Left kidney (tissue), 8 donors: ENCODE measurements around the gene MEIS1. TPM values are rescaled to one million over a fixed set of nuclear protein-coding genes. Genes with fewer than 3 reads are reported as not detected.
"Not testable (repeated sequence)": the region's sequence is repeated elsewhere in the genome, so short reads cannot be mapped to it uniquely, and the experiment has no call there.

Source experiments
- DNase-seq: peaks from one replicate; pipeline ENCODE4 v3.0.0-alpha.2; 2013
- long read RNA-seq, 8 donors: transcript quantifications; one replicate each; lab custom pipeline, GENCODE V29; 2026
- polyA plus RNA-seq: library from polyadenylated mRNA; unstranded; fragments of 120-200 nt; gene quantifications from one replicate; pipeline ENCODE4 v1.2.1, GENCODE V29; 2013; ENCODE audit not compliant: insufficient read length

The MEIS1 gene
- 164 TPM for polyA plus RNA-seq
- long read RNA-seq, donor 1, full-length matches to known transcripts = 26 of 109 reads
- long read RNA-seq, donor 1, partial matches to known transcripts = 77 of 109 reads
- long read RNA-seq, donor 1, other reads (novel, unspliced or antisense) = 6 of 109 reads
- long read RNA-seq, donor 2, full-length matches to known transcripts = 24 of 131 reads
- long read RNA-seq, donor 2, partial matches to known transcripts = 97 of 131 reads
- long read RNA-seq, donor 2, other reads (novel, unspliced or antisense) = 10 of 131 reads
- long read RNA-seq, donor 3, full-length matches to known transcripts = 14 of 73 reads
- long read RNA-seq, donor 3, partial matches to known transcripts = 51 of 73 reads
- long read RNA-seq, donor 3, other reads (novel, unspliced or antisense) = 8 of 73 reads
- long read RNA-seq, donor 4, partial matches to known transcripts = 12 of 12 reads
- long read RNA-seq, donor 4, other reads (novel, unspliced or antisense) = 0 of 12 reads
- long read RNA-seq, donor 5, full-length matches to known transcripts = 26 of 81 reads
- long read RNA-seq, donor 5, partial matches to known transcripts = 48 of 81 reads
- long read RNA-seq, donor 5, other reads (novel, unspliced or antisense) = 7 of 81 reads
- long read RNA-seq, donor 6, full-length matches to known transcripts = 17 of 121 reads
- long read RNA-seq, donor 6, partial matches to known transcripts = 96 of 121 reads
- long read RNA-seq, donor 6, other reads (novel, unspliced or antisense) = 8 of 121 reads
- long read RNA-seq, donor 7, full-length matches to known transcripts = 35 of 161 reads
- long read RNA-seq, donor 7, partial matches to known transcripts = 114 of 161 reads
- long read RNA-seq, donor 7, other reads (novel, unspliced or antisense) = 12 of 161 reads
- long read RNA-seq, donor 8, full-length matches to known transcripts = 9 of 33 reads
- long read RNA-seq, donor 8, partial matches to known transcripts = 24 of 33 reads
- long read RNA-seq, donor 8, other reads (novel, unspliced or antisense) = 0 of 33 reads

DNA sequence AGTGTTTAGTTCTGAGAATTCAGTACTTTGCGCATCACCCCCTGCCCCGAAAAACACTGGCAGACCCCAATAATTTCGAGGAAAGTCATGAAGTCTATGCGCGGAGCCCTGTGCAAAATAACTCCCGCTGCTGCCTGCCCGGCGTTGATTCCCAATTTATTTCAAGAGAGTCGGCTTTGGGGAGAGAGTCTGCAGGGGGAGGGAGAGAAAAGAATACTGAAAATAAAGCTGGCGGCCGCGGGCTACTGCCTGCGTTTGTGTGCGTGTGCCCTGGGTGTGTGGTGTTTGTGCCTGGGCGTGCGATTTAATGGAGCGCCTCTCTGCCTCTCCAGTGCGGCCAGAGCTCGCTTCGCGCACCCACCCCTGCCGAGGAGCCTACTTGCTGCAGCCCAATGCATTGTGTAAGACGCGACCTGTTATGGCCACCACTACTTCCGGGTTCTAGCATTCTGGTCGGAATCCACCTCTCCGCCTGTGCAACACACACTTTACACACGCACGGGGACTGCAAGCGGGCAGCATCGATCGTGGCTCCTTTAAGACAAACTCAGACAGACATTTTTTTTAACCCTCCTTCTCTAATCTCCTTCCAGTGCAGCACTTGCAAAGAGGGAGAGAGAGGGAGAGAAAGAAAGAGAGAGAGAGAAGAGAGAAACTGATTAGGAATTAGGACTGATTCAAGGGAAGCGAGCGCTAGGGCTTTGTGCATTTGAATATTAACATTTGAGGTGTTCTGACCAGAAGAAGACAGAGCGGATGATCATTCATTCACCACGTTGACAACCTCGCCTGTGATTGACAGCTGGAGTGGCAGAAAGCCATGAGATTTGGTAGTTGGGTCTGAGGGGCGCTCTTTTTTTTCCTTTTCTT is at the start of gene MEIS1:
MEIS1 (plus strand) TSS at position 447 of the 870 bp plus-strand sequence. CDS start 732 bp downstream, outside the sequence.
- DNase-seq = peak; percentile 94

DNA sequence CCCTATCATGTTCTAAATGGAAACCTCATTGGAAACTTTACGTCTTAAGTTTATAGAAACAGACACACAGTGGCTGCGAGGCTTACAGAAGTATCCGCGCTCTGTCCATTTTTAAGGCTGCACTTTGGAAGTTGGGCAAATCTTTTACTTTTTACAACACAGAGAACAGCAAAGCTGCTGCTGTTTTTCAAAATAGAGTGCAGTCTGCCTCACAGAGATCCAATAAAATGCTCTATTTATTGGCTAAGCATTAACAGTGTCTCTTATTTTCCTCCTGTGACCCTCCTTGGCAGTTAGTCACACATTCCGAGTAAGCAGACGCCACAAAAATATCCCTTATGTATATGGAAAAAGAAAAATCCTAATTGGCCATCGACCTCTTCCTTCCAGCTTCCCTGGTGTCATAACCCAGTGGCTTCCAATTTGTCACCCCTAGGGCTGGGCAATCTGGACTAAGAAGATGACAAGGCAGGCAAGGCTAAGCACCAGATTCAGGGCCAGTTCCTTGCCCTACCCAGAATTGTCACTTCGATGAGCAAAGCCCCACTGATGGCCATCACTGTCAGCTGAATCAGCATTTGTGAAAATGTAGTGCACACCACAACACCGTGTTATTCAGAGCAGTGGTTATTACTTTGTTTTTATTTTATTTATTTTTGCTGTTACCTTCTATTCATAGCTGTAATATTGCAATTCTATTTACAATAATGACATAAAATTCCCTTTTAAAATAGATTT is 47.7 kb upstream of the MEIS1 start:
- no peak for DNase-seq

DNA sequence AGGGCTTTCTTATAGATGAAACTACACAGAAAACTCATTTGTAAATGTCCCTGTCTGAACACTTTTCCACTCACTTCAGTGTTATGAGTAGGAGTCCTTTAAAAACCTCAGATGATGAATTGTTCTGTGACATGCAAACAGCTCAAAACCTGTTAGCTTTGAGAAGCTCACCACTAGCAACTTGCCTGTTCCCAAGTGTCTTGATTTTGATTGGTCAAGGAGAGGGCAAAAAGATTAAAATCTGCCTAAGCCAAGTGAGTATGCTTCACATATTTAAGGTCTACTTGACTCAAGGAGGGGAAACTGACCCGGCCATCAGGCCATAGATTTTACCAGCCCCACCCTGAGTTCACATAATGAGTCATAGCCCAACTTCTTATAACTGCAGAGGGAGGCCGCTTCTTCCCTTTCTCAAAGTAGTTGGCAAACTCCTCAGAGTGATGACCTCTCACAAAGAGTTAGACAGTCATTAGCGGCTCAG is 45.2 kb upstream of the MEIS1 start:
- no peak for DNase-seq

DNA sequence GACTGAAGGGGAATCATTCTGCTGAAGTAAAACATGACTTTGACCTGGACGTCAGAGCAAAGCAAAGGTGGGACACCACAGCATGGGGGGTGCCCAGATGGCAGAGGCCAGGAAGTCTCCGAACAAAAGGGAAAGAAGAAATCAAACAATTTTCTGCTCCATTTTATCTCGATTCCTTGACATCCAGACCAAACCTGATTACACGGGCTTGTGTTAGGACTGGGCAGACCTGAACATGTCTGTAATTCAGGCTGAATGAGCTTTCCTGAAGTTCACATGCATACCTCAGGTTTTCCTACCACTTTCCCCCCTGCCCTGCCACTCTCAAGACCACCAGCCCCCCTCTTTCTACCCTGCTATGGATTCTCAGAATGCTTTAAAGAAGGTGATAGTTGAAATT is 44.8 kb upstream of the MEIS1 start:
- no peak for DNase-seq

DNA sequence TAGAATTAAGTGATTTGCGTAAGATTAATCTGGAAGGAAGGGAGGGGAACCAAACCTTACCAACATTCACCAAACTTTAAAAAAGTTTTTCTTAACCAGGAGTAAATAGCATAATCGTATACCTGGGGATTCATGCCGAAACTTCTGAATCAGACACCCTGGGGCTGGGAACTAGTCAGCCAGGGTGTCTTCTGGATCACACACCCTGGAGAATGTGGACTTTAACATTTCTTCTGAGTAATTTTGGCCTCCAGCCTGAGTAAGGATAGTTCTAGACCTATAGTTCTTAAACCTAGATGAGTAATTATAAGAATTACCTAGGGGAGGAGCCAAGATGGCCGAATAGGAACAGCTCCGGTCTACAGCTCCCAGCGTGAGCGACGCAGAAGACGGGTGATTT is 44.1 kb upstream of the MEIS1 start:
- DNase-seq = no peak

DNA sequence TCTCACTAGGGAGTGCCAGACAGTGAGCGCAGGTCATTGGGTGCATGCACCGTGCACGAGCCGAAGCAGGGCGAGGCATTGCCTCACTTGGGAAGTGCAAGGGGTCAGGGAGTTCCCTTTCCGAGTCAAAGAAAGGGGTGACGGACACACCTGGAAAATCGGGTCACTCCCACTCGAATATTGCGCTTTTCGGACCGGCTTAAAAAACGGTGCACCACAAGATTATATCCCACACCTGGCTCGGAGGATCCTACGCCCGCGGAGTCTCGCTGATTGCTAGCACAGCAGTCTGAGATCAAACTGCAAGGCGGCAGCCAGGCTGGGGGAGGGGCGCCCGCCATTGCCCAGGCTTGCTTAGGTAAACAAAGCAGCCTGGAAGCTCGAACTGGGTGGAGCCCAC is 43.7 kb upstream of the MEIS1 start:
- not testable (repeated sequence) for DNase-seq

DNA sequence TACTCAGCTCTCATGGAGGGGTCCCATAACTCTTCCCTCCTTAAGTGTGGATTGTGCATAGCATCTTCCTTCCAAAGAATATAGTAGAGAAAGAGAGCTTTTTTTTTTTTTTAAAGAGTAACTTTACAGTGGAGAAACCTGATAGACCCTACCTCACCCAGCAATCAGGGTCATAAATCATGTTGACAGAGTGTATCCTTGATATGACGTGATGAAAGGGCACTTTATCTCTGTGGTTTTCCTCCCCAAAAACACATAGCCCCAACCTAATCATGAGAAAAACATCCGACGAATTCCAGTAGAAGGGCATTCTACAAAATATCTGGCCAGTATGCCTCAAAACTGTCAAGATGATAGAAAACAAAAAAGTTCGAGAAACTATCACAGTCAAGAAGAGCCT is 29.5 kb upstream of the MEIS1 start:
- no peak for DNase-seq

DNA sequence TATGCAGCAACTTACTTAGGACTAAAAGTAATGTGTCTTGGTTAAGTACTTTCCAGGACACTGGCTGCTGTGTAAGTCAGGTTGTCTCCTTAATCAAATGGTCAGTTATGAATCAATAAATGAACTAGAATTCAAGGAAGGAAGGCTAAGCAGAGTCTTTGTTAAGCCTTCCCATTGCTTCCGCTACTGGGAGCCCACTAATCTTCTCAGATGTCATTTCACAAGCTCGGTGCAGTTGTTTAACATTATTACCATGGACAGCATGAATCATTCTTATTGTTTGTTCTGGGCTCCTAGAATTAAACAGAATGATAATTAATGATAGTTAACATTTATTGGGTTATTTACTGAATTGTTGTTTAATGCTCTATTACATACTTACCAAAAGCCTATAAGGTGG is 26.0 kb upstream of the MEIS1 start:
- no peak for DNase-seq

DNA sequence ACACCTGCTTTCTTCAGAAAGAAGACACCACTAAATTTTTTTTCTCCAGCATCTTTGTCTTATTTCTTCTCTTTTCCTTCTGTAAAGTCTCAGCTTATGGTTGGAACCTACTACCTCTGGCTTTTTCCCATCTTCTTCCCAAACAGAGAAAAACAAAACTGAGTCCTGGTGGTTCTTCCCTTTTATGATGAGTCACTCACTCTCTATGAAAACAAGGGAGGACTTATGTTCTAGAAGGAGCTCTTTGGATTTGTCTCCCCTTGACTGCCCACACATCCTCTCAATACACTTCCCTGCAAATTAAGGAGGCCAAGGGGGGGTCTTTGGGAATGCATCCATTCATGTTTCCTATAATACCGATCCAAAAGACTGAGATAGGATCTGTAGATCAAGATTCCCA is 22.1 kb upstream of the MEIS1 start:
- DNase-seq = no peak

DNA sequence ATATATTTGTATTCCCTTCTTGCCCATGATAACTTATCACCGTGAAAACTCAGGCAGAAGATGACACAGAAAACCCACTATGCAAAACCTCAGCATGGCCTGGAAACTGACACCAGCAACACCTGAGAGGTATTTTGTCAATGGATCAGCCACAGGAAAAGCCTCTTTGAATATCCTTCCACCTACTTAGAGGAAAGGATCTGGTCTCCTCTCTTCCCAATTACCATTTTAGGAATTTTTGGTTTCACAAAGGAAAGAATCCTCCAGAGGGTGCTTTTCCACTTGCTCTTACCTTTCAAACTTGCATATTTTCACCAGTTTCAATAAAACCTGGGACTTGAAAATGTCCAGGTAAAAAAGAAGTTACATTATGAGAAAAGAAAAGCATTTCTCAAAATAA is 20.0 kb upstream of the MEIS1 start:
- DNase-seq = no peak

DNA sequence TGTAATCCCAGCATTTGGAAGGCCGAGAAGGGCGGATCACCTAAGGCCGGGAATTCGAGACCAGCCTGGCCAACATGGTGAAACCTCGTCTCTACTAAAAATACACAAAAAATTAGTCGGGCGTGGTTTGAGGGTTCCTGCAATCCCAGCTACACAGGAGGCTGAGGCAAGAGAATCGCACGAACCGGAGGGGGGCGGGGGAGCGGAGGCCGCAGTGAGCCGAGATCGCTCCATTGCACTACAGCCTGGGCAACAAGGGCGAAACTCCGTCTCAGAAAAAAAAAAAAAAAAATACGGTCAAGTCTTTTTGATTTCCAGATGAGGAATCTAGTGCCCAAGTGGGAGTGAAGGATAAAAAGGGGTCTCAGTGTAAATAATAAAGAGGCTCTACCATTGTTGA is 16.5 kb upstream of the MEIS1 start:
- no peak for DNase-seq

DNA sequence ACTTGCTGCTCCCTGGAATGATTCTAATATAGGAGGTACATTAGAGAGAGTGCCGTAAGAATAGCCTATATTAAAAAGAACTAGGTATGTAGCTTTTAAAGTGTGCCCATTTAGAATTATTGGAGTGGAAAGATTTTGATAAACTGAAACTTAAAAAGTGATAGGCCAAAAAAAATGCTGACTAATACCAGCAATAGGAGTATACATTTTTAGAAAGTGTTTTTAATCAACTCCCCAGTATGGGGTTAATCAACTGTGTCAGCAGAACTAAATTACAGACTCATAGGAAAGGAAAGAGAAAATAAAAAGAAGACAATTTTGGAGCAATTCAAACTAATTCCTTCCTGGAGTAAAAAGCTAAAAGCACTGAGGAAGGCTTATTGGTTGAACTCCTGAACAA is 13.3 kb upstream of the MEIS1 start:
- no peak for DNase-seq

DNA sequence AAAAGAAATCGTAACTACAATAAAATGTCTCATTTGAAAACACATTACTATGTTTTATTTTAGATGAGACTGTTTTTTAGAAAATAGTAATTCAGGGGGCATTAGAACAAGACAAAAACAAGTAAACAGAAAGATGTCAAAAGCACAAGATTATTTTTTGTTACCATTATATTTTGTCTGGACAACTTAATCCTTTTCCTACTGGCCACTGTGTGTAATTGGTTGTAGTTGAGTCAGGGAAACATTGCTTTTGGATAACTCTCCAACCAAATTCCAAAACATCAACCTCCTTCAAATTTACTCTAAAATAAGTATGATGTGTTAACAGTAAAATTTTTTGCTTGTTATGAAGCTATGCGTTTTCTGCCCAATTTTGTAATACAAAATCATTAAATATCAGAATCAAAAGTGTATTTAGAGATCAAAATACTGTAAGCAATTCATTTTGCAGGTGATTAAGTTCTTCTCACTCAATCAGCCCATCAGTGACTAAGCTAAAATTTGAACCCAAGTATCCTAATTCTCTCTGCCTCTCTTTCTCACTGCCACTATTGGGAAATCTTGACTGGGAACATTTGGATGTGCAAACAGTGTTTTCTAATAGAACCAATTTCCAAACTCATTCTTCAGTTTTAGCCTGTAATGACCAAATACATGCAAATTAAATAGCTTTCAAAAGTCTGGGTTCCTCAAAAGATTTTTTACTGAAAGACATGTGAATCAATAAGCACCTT is 11.4 kb upstream of the MEIS1 start:
- DNase-seq = no peak

DNA sequence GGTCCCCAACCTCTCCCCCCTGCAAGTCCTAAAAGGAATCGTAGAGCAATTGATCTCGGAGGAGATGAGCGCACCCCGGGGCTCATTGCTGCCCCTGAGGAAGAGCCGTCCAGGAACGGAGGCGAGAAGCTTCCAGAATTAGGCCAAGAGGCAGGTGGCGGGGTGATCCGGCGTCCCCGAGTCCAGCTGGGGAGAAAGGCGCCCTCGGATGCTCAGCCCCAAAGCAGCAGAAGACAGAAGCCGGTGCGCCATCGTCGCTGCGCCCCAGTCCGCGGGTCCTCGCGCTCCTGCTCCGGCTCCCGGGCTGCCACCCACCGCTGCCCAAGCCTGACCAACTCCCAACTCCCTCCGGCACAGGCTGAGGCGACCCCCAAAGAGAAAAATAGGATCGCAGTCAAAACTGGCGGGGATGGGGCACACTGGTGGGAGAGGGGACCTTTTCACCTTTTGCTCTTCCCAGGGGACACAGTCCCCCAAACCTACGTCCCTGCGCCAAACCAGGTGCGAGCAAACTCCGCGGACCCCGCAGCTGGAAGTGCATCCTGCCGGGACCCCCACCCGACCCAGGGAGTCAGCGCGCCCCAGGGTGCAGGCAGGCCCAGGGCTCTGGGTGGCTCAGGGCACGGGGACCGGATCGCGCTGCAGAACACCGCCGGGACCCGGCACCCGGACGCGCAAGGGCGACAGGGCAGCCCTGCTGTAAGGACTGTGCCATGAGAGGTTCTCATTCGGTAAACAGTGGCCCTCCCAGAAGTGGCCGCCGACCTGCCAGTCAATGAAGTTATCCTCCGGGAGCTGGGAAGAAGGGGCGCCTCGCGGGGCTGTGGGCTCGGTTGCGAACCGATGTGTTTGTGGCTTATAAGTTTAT is 8.4 kb upstream of the MEIS1 start:
- DNase-seq = peak; percentile 21

DNA sequence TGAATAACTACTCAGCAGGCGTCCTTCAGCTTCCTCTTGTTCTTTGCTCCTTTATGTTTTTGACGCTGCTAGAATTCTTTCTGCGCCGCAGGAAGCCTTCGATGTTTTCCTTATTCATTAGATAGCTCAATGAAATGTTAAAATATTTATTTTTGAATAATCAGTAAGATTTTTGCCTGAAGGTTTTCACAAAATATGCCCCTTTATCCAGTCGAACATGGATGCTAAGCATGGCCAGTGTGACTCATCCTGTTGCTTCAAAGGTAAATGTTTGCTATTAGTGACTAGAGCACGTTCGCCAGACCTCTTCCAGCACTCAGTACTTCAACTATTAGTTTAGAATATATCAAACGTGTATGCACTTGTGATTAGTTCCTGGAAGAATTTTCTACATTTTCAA is 7.6 kb upstream of the MEIS1 start:
- peak; percentile 35 for DNase-seq

DNA sequence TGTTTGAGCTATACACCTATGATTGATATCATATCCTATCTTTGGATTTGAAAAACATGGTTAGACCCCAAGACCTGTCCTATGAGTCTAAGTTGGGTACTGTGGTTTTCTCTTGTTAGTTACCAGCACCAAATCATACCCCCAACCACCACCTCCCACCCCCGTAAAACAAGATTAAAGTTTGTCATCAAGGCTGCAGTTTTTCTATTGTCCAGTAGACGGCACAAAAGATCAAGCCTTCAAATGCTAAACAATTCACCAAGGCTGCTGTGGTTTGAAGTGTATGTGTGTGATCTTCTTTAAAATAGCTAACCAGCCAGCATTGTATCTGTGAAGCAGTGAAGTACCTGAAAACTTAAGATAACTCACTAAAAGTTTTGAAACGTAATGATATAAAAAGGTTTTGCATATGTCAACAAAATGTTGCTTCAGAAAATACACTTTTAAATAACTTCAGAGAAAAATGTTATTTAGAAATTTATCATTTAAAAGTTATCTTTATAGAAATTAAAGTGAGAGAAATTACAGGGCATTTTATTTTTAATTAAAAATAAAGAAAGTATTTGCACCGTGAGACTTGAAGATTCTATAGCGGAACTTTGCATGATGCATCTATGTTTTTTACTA is 5.8 kb upstream of the MEIS1 start:
- DNase-seq = peak; percentile 87

DNA sequence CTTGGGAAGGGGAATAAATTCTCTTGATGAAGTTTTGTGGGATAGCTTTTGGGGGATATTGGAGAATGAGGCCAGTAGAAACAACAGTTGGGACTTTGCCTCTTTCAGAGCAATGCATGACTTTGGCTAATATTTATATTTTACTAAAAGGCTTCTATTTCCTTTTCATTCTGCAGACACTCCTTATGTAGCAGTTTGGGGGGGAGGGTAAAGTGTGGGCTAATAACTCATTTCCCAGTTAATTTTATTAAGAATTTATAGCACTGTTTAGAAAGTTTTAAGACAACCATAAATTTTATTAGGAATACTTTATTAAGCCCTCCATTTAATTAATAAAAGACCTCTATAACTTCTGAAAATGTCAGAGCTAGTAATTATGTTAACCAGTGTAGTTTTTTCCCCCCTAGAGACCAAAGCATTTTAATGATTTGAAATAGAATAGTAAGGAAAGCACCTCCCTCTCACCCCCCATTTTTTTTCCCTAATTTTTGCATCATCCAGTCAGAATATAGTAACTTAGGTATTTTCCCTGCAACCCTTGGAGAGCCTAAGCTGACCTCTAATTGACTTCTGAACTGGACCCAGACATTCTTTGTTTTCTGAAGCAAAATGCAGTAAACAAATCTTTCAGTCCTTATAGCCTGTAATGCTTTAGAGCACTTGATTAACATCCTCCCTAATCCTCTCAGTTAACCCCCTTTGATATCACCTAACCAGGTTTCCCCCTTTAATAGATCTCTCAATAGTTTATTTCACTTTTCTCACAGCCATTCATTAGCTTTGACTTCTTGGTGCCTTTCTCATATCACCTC is 5.0 kb upstream of the MEIS1 start:
- DNase-seq = peak; percentile 62
